ENCODE results near the gene METTL15.

- TF ChIP-seq CTCF (IDR thresholded peaks at IDR 0.05) (no peak), EZH2 (IDR thresholded peaks at IDR 0.05; ENCODE audit: borderline replicate concordance, insufficient read depth, low read depth, low read length, poor library complexity, severe bottlenecking) (no peak)
These were observed 181.3 kb downstream of the METTL15 start for GRCh38 chr11:28289444-28289843.
